SK-MEL-5 (cell line): Measurements from ENCODE around the gene TCFL5. TPM values are rescaled to one million over a fixed set of nuclear protein-coding genes. Genes with fewer than 3 reads are reported as not detected.
A peak's percentile ranks its signal among the peaks of the same experiment; 100 is the strongest.
"Not testable (repeated sequence)": the region's sequence is repeated elsewhere in the genome, so short reads cannot be mapped to it uniquely, and the experiment has no call there.

ENCODE experiments used
- DNase-seq: peaks from one replicate; pipeline ENCODE4 v3.0.0-alpha.2; 2016; ENCODE audit warnings: low read depth, low spot score
- in situ Hi-C: cut with HindIII; loops from 2 replicates; pipeline ENCODE4 v1.10.0; 2016; ENCODE audit warnings: low sequenced_read_pairs, high pct_unique_total_duplicates, low pct_unique_long_range_greater_than_20kb
- total RNA-seq: library from RNA; depleted of rRNA; stranded (reverse); fragments of >200 nt; shearing (Covaris generic); gene quantifications from 2 replicates; pipeline ENCODE4 v1.2.3, GENCODE V29; 2014

Gene TCFL5
- total RNA-seq, 1 experiment from 2014 or later: 54.7 TPM

GRCh38 chr20:62872862-62873261 lies 11.2 kb upstream of the TCFL5 start:
- in situ Hi-C loops: no loop called here
- DNase-seq: no peak

- no peak for DNase-seq
- in situ Hi-C loops: no loop called here
These were observed 10.7 kb upstream of the TCFL5 start for GRCh38 chr20:62872184-62872847.

GRCh38 chr20:62864207-62864606 lies 2.6 kb upstream of the TCFL5 start:
- in situ Hi-C loops: no loop called here

GRCh38 chr20:62860924-62861691 lies 514 bp downstream of the TCFL5 start:
- in situ Hi-C loops: no loop called here
- peak; percentile 14 for DNase-seq

More at GRCh38 chr20:62864207-62864606, 2.6 kb upstream of the TCFL5 start:
- no peak for DNase-seq

- peak; percentile 61 for DNase-seq
These were observed 1.2 kb downstream of the TCFL5 start for GRCh38 chr20:62860391-62860923.

GRCh38 chr20:62859721-62860120 lies 1.9 kb downstream of the TCFL5 start:
- in situ Hi-C loops: no loop called here
- DNase-seq: no peak

More at GRCh38 chr20:62860391-62860923, 1.2 kb downstream of the TCFL5 start:
- in situ Hi-C loops: no loop called here

GRCh38 chr20:62858058-62858830 lies 3.4 kb downstream of the TCFL5 start:
- DNase-seq: peak; percentile 97
- in situ Hi-C loops: no loop called here

GRCh38 chr20:62856931-62857619 lies 4.5 kb downstream of the TCFL5 start:
- in situ Hi-C loops: no loop called here
- DNase-seq: no peak

- in situ Hi-C loops: no loop called here
- no peak for DNase-seq
These were observed 6.5 kb downstream of the TCFL5 start for GRCh38 chr20:62855120-62855519.

GRCh38 chr20:62854121-62854520 lies 7.5 kb downstream of the TCFL5 start:
- DNase-seq: no peak
- in situ Hi-C loops: no loop called here

- in situ Hi-C loops, DNase-seq: not testable (repeated sequence)
These were observed 8.3 kb downstream of the TCFL5 start for GRCh38 chr20:62853304-62853703.

GRCh38 chr20:62852841-62853240 lies 8.8 kb downstream of the TCFL5 start:
- no peak for DNase-seq
- in situ Hi-C loops: no loop called here

GRCh38 chr20:62852196-62852595 lies 9.4 kb downstream of the TCFL5 start:
- in situ Hi-C loops: no loop called here
- no peak for DNase-seq

GRCh38 chr20:62850333-62850974 lies 11.2 kb downstream of the TCFL5 start:
- DNase-seq: peak; percentile 56
- in situ Hi-C loops: no loop called here

- no peak for DNase-seq
- in situ Hi-C loops: no loop called here
These were observed 12.2 kb downstream of the TCFL5 start for GRCh38 chr20:62849431-62849830.

- DNase-seq, in situ Hi-C loops: not testable (repeated sequence)
These were observed 12.7 kb downstream of the TCFL5 start for GRCh38 chr20:62848917-62849316.
